GM18870 (cell line): ENCODE results near the gene EGLN1.
"Not testable (repeated sequence)": the region's sequence is repeated elsewhere in the genome, so short reads cannot be mapped to it uniquely, and the experiment has no call there.

Experiments
- ATAC-seq: cut with Tn5 transposase; IDR thresholded peaks from one replicate; pipeline ENCODE4 v1.9.1; 2021; ENCODE audit warnings: moderate library complexity; ENCODE audit not compliant: unreplicated experiment

EGLN1 gene

DNA sequence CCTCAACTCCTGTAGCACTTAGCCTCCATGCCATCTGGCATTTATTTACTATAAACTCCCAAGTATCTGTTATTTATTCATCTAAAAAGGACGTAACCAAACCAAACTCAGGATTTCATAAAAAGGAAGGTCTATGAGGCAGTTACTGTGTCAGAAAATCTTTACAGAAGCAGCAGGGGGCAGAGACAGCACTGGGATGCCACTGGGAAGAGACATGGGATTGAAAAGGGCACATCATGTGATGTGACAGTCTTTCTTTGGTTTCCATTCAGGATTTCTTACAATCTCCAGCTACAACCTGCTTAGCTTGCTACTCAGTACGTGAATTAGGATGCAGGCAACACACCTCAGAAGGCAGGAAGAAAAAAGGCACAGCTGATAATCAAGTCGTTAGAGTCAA, 52.8 kb downstream of the EGLN1 start:
- ATAC-seq: no peak

DNA sequence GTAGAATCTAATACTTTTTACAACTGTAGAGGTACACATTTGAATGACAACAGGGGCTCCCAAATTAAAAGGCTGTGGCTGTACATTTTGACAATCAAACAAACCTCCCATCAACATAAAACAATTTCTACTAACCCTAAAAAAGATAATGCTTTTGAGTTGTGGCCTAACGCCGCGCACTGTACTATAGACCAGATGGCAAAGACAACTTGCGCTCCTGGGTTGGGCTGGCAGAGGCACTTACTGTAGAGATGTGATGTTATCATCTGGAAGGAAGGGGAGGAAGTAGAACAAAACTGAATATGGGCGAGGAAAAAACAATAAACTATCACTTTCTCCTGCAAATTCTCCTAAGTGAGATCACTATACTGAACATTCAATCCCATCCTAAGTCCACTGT, 57.9 kb downstream of the EGLN1 start:
- no peak for ATAC-seq

DNA sequence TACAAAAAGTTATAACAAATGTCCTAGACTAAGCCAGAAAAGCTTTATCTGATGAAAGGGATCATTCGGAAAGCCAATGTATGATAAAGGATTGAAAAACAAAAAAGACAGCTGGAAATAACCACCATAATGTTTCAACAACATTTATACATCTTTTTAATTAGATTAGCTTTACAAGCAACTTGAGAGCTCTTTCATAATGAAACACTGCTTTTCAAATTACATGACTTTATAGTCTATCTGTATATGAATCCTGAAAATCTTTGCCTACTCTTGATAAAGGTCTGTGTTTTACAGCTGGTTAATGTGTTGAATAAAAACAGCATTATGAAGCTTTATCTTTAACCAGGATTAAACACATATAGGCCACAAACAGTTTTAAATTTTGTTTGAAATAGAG, 58.5 kb downstream of the EGLN1 start:
- no peak for ATAC-seq

DNA sequence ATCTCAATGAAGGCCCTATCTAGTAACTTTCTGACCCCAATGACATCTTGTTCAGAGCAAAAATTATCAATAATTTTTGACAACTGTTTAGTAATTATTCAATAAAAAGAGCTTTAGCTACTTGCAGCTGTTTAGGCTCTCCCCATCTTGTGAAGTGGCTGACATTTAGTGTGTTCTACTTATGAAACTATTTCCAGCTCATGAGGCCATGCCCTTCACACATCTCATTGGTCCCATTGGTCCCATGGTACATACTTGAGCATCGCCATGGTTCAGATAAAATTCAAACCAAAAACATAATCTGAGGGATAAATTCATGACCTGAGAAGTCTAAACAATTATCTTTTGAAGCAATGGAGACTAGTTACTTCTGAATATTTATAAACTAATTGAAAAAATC, 59.8 kb downstream of the EGLN1 start:
- ATAC-seq: no peak

DNA sequence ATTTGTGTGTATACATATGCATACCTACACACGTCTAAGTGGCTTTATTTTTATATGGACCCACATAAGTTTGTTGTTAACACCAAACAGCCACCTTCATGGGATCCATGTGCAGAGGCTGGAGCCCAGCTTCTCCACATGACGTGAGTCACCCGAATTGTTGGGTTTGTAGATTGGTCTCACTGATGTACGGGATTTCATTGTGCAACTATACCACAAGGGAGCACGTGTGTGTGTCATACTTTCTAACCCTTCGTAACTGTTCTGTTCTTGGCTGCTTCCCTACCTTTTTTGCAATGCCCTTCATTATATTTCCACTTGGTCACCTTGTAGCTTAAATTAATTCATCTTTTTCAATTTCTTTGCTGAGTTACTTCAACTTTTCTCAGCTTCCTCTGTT, 63.0 kb downstream of the EGLN1 start:
- no peak for ATAC-seq

DNA sequence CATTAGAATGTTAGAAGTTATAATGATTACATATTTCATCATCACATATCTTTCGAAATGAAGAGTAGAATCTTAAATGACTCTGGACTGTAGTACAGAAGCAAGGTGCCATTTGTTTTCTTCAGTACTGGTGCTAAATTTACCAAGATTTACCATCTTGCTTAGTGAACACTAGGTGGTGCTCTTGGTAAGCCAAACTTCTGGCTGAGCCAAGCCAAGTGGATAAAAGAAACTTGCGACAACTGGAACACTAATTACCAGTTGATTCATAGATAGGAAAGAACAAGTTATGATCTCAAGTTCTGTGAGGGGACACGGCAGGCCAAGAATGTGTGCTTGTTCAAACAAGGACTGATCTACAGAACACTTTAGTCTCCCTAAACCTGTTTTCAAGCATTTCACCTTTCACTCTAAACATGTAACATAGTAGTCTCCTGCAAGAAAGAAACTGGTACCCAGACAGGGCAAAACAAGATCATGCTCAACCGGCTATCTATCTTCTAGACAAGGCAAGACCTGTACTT, 64.2 kb downstream of the EGLN1 start:
- peak; percentile 52 for ATAC-seq

DNA sequence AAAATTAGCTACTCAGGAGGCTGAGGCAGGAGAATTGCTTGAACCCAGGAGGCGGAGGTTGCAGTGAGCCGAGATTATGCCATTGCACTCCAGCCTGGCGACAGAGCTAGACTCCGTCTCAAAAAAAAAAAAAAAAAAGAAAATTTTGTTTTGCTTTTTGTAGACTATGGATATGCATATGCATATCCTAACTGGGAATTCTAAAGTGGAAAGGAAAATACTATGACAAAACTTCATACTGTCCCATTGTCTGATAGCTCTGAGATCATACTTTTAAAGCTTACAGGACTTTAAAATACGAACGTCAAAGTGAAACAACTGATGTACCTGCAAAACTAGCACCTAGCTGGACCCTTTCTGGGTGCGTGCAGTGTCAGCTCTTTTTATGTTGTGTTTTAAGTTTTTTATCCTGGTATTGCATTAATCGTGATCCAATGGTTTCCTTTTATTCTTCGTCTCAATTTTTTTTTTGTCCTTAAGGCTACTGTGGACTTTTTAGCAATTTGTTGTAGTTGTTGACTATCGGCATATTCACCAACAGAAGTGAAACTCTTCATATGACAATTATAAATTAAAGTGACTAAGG, 64.8 kb downstream of the EGLN1 start:
- no peak for ATAC-seq

DNA sequence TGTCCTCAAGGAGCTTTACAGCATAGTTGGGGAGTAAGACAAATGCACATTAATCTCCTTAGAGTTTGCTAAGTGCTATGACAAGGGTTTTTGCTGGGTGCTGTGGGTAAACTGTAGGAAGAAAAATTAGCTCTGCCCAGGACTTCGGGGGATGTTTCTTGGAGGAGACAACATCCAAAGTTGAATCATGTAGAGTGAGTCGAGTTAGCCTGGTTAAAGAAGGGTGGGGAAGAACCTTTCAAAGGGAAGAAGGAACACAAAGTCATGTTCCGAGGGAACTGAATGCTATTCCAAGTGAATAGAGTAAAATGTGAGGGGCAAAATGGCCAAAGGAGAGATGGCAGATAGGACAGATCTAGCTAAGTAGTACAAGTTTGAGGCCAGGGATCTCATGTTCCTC, 66.9 kb downstream of the EGLN1 start:
- no peak for ATAC-seq

DNA sequence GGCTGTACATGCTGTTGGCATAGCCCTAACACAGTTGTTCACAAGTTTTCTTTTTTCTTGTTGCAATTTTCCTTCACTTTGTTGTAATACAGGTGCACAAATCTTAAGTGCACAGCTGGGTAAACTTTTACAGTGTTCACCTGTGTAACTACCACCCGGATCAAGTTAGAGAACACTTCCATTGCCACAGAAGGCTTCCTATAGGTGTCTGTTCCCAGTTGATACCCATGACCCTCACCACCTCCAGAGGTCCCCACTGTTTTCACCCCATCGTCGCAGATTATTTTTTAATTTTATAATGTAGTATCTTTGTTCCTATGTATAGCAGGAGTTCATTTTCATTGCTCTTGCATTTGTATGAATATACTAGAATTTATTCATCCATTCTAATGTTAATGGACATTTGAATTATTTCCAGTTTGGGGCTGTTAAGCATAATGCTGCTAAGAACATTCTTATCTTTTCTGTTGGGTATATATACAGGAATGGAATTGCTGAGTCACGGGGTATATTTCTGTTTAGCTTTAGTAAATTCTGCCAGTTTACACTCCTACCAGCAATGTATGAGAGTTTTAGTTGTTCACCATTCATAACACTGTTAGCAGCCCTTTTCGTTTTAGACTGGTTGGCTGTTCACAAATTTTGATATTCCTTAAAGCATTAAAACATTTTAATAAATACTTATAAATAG, 67.6 kb downstream of the EGLN1 start:
- no peak for ATAC-seq

DNA sequence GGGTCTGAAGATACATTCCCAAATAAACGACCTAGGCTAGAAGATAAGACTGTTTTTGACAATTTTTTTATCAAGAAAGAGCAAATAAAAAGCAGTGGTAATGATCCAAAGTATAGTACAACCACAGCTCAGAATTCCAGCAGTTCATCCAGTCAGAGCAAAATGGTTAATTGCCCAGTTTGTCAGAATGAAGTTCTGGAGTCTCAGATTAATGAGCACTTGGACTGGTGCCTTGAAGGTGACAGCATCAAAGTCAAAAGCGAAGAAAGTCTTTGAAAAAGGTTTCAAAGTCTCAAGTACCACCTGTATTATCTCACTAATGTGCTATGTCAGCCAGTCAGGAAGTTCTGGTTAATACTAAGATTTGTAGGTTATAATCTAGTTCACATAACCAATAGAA, 69.0 kb downstream of the EGLN1 start:
- ATAC-seq: no peak

DNA sequence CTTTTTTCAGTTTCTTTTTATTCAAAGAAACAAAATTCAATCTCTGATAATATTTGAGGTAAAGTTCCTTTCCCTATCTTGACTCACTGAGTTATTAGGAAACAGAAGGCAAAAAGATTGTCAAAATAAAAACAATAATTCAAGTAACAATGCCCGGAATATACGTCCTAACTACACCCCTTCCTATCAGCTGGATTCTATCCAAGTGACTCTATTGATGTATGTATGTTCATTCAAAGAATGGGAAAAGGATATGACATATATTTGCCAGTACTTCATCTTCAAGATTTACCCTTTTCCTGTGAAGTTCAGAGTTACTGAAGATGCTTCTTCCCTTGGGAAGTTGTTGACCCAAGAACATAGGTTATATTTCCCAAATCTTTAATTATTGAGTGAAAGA, 70.3 kb downstream of the EGLN1 start:
- no peak for ATAC-seq

DNA sequence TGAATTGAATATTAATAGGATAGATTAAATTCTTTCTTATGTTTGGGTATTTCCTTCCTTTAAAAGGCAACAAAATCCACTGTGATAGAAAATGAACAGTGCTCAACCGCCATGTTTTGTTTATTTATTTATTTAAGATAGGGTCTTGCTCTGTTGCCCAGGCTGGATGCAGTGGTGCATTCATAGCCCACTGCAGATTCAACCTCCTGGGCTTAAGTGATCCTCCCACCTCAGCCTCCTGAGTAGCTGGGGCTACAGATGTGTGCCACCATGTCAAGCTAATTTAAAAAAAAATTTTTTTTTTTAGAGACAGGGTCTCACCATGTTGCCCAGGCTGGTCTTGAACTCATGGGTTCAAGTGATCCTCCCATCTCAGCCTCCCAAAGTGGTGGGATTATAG, 73.2 kb downstream of the EGLN1 start:
- ATAC-seq: not testable (repeated sequence)

DNA sequence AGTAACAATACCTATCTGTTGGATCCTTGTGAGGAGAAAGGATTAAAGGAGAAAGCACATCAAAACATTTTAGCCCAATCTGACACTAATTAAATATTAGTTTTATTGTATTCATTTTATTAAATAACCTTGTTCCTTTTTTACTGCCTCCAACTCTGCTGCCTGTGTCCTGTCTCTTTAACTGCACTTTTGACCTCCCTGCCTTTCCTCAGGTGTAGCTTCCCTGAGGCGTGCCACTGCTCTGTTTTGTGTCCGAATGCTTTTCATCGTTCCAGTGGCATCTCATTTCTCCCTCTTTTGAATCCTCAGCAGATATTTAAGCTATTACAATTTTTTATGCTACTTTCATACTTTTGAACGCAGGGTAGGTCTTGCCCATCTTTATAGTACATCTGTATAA, 73.6 kb downstream of the EGLN1 start:
- ATAC-seq: no peak

DNA sequence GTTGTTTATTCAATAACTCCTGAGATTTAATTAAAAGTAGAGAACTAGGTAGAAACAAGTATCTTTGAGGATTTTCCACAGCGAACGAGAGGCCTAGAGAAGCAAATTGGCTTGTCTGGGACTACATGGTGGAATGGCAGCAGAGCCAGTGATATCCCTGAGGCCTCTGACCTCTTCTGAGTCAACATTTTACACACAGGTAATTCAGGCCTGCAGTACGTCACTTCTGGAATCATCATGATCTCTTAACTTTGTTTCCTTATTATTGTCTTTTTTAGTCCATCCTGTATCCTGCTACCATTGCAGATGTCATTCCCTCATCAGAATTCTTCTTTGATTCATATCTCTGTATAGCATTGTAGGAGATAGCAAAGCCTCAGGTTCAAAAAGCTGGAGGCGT, 74.1 kb downstream of the EGLN1 start:
- no peak for ATAC-seq

DNA sequence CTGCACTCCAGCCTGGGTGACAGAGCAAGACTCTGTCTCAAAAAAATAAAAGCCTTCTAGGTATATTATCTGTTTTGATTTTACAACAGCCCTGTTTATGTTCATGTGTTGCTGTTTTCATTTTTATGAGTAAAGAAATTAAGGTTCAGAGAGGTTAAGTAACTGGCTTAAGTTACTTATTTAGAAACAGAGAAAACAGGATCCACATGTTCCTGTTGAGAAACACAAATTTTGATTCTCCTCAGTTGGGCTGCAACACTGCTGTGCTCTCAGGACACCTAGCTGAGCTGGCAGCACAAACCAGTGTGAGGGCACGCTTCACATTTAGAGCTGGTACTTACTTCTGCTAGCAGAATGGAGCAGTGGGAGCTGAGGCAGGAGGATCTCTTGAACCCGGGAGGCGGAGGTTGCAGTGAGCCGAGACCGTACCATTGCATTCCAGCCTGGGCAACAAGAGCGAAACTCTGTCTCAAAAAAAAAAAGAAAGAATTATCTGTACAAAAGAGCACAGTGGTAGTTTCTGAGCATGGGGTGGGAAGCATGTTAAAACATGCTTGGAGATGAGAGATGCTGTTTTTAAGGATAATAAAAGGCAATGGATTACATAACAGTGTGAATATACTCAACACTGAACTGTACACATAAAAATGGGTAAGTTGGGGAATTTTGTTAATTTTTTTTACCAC, 81.6 kb downstream of the EGLN1 start:
- no peak for ATAC-seq

DNA sequence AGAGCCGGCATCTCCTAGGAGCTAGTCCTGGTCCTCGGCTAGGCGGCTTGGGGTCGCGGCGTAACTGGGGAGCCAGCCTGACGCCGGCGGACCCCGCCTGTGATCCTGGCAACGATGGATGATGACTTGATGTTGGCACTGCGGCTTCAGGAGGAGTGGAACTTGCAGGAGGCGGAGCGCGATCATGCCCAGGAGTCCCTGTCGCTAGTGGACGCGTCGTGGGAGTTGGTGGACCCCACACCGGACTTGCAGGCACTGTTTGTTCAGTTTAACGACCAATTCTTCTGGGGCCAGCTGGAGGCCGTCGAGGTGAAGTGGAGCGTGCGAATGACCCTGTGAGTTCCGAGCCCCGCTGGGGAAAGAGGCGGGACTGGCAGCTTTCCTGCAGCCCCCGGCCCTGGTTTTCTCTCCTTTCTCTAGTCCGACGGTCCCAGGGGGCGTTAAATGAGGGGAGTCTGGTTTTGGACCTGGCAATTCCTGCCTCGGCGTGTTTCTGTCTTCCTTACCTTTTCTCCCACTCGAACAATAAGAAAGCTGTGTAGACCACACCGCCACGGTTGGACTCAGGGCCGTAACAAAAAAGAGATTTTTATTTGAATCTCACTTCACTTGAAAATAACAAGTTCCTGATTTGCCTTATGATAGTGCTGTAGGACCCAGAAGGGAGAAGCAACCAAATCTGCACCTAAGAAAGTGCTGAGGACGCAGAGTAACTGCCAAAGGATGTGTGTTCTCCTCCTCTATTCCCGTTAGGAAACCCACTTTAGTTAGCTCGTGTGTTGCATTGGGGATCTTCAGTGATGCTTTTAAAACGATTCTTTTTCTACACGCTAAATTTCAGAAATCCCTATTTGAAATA, 83.6 kb downstream of the EGLN1 start, which contains the start of gene SPRTN:
Gene SPRTN, plus strand, starts transcription at position 24 of the 859 bp plus-strand sequence. Its CDS starts 91 bp downstream, at position 115.
- ATAC-seq: no peak

DNA sequence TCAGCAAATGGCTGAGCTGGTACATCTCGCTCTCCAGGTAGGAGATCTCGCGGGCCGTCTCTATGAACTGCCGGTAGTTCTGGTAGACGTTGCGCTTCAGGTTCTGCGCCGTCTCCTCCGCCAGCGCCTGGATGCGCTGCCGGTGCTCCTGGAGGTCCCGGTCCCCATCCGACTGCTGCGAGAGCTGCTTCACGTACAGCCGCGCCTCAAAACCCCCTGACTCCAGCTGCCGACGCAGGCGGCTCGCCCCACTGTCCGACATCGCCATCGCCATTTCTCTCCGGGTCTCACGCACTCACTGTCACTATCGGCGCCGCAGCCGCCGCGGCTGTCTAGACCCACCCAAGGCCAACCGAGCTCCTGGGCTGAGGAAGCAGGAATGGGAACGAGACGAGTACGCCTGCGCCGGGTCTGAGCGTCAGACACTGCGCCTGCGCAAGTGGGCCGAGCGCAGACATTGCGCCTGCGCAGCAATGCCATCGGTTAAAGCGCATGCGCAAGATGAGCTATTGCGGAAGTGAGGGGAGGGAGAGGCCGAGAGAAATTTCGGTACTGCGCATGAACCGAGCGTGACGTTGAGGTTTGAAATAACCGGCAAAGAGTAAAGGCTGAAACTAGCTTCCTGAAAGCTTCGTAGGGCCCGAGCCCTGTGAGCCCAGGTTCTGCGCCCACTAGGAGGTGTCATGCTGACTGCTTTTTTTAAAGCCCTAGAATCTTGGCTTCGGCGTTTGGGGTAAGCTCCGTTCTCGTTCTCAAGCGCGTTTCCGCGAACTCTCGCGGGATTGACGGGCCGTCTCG, 84.4 kb downstream of the EGLN1 start, which contains the start of gene EXOC8:
Gene EXOC8, minus strand, starts transcription at position 381 of the 798 bp plus-strand sequence. Its CDS starts 107 bp downstream, at position 274.
- peak; percentile 83 for ATAC-seq

DNA sequence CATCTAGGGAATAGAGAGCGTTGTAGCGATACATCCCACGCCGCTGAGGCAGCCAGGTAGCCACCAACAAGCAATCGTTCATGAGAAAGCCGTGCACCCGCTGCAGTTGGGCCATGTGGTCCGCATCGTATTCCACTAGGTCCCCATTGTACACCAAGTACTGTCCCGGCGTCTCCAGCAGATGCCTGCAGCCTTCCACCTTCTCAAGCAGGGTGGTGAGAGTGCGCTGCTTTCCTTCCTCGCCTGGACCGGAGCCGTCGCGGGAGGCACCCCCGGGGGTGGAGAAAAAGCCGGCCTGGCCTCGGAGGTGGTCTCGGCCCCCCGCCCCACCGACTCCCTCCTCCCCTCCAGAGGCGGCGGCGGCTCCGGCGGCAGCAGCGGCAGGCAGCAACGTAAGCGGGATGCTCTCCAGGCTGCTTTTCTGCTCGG, 85.0 kb downstream of the EGLN1 start:
- ATAC-seq: peak; percentile 10

DNA sequence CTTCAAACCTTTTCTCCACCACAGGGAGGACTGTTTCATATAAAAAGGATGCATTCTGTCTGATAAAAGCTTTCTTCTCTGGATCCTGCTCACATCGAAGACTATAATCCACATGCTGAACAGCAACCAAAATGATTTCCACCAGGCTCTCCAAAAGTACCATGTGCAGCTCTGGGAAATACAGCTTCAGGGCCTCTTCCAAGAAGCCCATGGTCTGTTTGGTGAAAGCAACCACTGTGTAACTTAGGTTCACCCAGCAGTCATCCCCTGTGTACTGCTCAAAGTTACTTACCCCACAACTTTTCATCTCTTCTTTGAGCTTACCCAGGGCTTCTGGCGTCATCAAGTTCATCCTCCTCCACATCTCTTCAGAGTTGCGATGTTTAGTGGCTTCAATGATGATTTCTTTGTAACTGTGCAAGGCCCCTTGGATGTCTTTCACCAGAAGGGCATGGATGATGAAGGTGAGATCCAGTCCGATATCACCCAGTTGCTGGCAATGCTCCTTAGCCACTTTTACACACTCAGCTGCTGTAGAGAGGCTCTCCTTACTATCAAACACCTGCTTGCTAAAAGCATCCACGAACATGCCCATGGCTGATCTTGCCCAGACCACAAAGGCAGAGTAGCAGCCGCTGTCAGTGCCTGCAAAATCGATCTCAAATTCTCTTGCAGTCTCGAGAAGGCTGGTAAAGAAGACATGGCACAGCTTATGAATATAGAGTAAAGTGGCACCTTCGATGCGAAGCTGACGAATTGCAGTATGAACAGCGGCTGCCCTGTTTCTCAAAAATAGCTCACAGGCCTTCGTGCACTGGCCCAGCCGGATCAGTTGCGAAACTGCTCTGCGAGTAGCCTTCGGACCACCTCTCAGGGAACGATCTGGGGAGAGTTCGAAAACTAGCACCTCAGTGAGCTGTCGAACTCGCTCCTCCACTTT, 86.2 kb downstream of the EGLN1 start:
- no peak for ATAC-seq
